ENCODE data around the gene COL23A1.
"Not testable (repeated sequence)": the region's sequence is repeated elsewhere in the genome, so short reads cannot be mapped to it uniquely, and the experiment has no call there.

The COL23A1 gene

DNA sequence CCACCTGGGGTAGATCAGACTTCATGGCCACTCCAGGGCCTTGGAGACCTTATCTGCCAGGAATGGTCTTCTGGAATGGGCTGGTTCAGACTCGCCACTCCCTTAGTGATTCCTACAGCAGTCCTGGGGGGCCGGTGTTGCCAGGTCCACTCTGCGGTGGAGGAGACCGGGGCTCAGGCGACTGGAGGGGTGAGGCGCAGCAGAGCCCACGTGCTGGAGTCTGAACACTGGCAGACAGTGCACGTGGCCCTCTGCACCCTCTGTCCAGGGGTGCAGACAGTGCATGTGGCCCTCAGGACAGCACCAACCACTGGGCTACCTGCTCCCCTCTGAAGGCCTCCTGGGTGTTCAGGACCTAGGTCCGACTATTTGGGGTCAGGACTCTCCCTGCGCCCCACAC, 262.7 kb downstream of the COL23A1 start:
- Mint-ChIP-seq H3K4me1 (ENCODE audit: low read depth in 2 of 2) (peaks cover 0 to 1% of the 10 kb centered on the region in 2 donors), H3K9me3 (no peaks in the 10 kb centered on the region), H3K36me3 (ENCODE audit: insufficient read depth) (no peaks in the 10 kb centered on the region), H3K27ac (no peak overlapping the region), H3K27me3 (peaks cover 27 to 47% of the 10 kb centered on the region in 2 donors), H3K4me3 (no peak overlapping the region)
- DNase-seq (no peak), ATAC-seq (replicated peaks) (no peak)

GRCh38 chr5:178326374-178326715, 263.8 kb downstream of the COL23A1 start:
- H3K4me3 Mint-ChIP-seq, result no peak overlapping the region
- H3K36me3 Mint-ChIP-seq (ENCODE audit: insufficient read depth), result no peaks in the 10 kb centered on the region
- ATAC-seq (replicated peaks), result no peak

DNA sequence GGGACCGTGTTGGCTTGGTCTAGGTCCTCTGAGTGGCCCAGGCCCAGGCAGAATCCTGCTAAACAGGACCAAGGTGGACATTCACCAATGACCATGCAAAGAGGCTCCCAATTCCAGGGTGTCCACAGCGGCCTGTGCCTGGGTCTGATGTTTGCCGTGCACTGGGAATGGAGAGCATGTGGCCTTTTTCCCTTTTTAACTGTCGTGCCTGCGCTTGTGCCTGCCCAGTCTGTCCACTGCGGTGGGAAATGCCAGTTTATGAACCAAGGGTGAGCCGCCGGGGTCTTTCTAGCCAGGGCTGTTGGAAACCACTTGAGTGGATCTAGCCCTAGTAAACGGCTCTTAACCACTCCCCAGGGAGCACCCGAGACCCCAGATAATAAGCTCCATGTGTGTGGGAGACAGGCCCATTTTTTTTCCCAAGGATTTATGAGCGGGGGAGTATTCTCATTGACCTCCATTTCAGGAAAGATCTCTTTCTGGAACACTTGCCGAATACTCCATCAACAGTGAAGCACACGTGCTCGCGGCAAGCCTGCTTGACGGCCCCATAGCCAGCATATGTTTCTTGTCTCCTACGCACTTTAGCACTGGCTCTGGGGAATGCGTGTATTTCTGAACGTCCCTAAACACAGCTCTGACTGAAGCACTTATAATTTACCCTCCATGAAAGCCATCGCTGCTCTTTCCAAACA, 264.4 kb downstream of the COL23A1 start:
- Mint-ChIP-seq H3K36me3 (ENCODE audit: insufficient read depth) (no peaks in the 10 kb centered on the region), H3K4me3 (no peak overlapping the region), H3K27me3 (peaks cover 33 to 47% of the 10 kb centered on the region in 2 donors), H3K9me3 (no peaks in the 10 kb centered on the region), H3K27ac (no peak overlapping the region), H3K4me1 (ENCODE audit: low read depth in 2 of 2) (peaks cover 0 to 1% of the 10 kb centered on the region in 2 donors)
- ATAC-seq (replicated peaks) (no peak), DNase-seq (no peak)

More at GRCh38 chr5:178326374-178326715, 263.8 kb downstream of the COL23A1 start:
- no peak for DNase-seq
- Mint-ChIP-seq H3K27me3 (peaks cover 27 to 47% of the 10 kb centered on the region in 2 donors), H3K9me3 (no peaks in the 10 kb centered on the region), H3K27ac (no peak overlapping the region), H3K4me1 (ENCODE audit: low read depth in 2 of 2) (peaks cover 0 to 1% of the 10 kb centered on the region in 2 donors)

GRCh38 chr5:178325311-178325678, 264.9 kb downstream of the COL23A1 start:
- no peaks in the 10 kb centered on the region for H3K9me3 Mint-ChIP-seq
- ATAC-seq (replicated peaks), result no peak

GRCh38 chr5:178324481-178325310, 265.5 kb downstream of the COL23A1 start:
- no peak overlapping the region for H3K4me3 Mint-ChIP-seq
- no peaks in the 10 kb centered on the region for H3K9me3 Mint-ChIP-seq
- ATAC-seq (replicated peaks) (no peak), DNase-seq (no peak)
- no peak overlapping the region for H3K27ac Mint-ChIP-seq
- H3K27me3 Mint-ChIP-seq, result peaks cover 36 to 47% of the 10 kb centered on the region in 2 donors
- no peaks in the 10 kb centered on the region for H3K36me3 Mint-ChIP-seq (ENCODE audit: insufficient read depth)
- H3K4me1 Mint-ChIP-seq (ENCODE audit: low read depth in 2 of 2), result no peaks in the 10 kb centered on the region

More at GRCh38 chr5:178325311-178325678, 264.9 kb downstream of the COL23A1 start:
- H3K27ac Mint-ChIP-seq, result no peak overlapping the region
- no peaks in the 10 kb centered on the region for H3K36me3 Mint-ChIP-seq (ENCODE audit: insufficient read depth)
- no peak for DNase-seq
- peaks cover 36 to 47% of the 10 kb centered on the region in 2 donors for H3K27me3 Mint-ChIP-seq
- no peaks in the 10 kb centered on the region for H3K4me1 Mint-ChIP-seq (ENCODE audit: low read depth in 2 of 2)
- H3K4me3 Mint-ChIP-seq, result no peak overlapping the region

- no peaks in the 10 kb centered on the region for H3K4me1 Mint-ChIP-seq (ENCODE audit: low read depth in 2 of 2)
- H3K27me3 Mint-ChIP-seq, result peaks cover 36 to 47% of the 10 kb centered on the region in 2 donors
- no peak for DNase-seq
- no peaks in the 10 kb centered on the region for H3K9me3 Mint-ChIP-seq
- no peak overlapping the region for H3K4me3 Mint-ChIP-seq
- no peak for ATAC-seq (replicated peaks)
- H3K27ac Mint-ChIP-seq, result no peak overlapping the region
- no peaks in the 10 kb centered on the region for H3K36me3 Mint-ChIP-seq (ENCODE audit: insufficient read depth)
Observed at GRCh38 chr5:178323961-178324360, 266.2 kb downstream of the COL23A1 start.

- H3K4me1 Mint-ChIP-seq (ENCODE audit: low read depth in 2 of 2), result no peaks in the 10 kb centered on the region
- H3K27me3 Mint-ChIP-seq, result peaks cover 36 to 47% of the 10 kb centered on the region in 2 donors
- no peak overlapping the region for H3K4me3 Mint-ChIP-seq
- no peak overlapping the region for H3K27ac Mint-ChIP-seq
- DNase-seq (no peak), ATAC-seq (replicated peaks) (no peak)
- H3K36me3 Mint-ChIP-seq (ENCODE audit: insufficient read depth), result no peaks in the 10 kb centered on the region
- no peaks in the 10 kb centered on the region for H3K9me3 Mint-ChIP-seq
Observed at GRCh38 chr5:178323541-178323865, 266.7 kb downstream of the COL23A1 start.

DNA sequence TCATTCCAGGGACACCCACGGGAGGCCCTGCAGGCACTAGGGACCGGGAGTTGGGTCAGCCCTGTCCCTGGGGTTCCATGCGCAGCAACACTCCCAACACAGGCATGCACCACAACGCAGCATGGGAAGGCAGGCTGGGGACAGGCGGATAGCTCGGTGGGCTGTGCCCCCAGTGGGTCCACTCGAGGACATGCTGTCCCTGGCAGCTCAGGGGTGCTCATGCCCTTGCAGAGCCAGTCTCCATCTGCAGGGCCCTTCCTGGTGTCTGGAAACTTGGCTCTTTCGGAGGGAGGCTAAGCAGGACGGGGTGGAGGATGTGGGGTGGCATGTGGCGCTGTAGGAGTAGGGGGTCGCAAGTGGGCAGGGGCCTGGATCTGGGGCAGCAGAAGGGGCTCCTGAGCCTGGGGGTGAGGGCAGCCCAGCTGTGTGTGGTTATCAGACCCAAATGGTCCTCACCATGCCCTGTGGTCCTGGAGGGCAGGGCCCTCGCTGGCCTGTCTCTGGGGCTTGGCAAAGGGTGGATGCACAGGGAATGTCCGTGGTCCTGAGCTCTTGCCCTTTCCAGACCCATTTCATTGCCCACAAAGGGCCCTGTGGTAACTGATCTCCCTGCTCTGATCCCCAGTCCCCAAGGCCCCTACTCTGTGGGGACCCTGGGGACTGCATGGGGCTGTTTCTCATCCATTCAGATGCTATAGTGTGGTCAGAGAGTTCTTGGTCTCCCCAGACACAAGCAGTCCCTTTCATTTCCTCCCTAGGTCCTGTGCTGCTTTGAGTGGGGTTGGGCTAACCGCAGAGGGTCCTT, 267.3 kb downstream of the COL23A1 start:
- H3K4me3 Mint-ChIP-seq, result no peak overlapping the region
- no peak for ATAC-seq (replicated peaks)
- H3K36me3 Mint-ChIP-seq (ENCODE audit: insufficient read depth), result no peaks in the 10 kb centered on the region
- H3K9me3 Mint-ChIP-seq, result no peaks in the 10 kb centered on the region
- peaks cover 36 to 43% of the 10 kb centered on the region in 2 donors for H3K27me3 Mint-ChIP-seq
- DNase-seq, result no peak
- H3K4me1 Mint-ChIP-seq (ENCODE audit: low read depth in 2 of 2), result peaks cover 0 to 1% of the 10 kb centered on the region in 2 donors
- no peak overlapping the region for H3K27ac Mint-ChIP-seq

GRCh38 chr5:178320281-178320855, 269.8 kb downstream of the COL23A1 start:
- H3K4me1 Mint-ChIP-seq (ENCODE audit: low read depth in 2 of 2), result peaks cover 0 to 1% of the 10 kb centered on the region in 2 donors
- H3K4me3 Mint-ChIP-seq, result no peak overlapping the region
- peaks cover 23% of the 10 kb centered on the region in 2 donors for H3K27me3 Mint-ChIP-seq
- H3K27ac Mint-ChIP-seq, result no peak overlapping the region
- no peaks in the 10 kb centered on the region for H3K9me3 Mint-ChIP-seq
- H3K36me3 Mint-ChIP-seq (ENCODE audit: insufficient read depth), result no peaks in the 10 kb centered on the region
- ATAC-seq (replicated peaks) (no peak), DNase-seq (no peak)

GRCh38 chr5:178319541-178320041, 270.6 kb downstream of the COL23A1 start:
- peaks cover 0 to 1% of the 10 kb centered on the region in 2 donors for H3K4me1 Mint-ChIP-seq (ENCODE audit: low read depth in 2 of 2)
- H3K27ac Mint-ChIP-seq, result no peak overlapping the region
- no peaks in the 10 kb centered on the region for H3K36me3 Mint-ChIP-seq (ENCODE audit: insufficient read depth)
- DNase-seq, result no peak
- no peak for ATAC-seq (replicated peaks)
- H3K27me3 Mint-ChIP-seq, result peaks cover 15 to 17% of the 10 kb centered on the region in 2 donors
- no peaks in the 10 kb centered on the region for H3K9me3 Mint-ChIP-seq
- H3K4me3 Mint-ChIP-seq, result no peak overlapping the region

DNA sequence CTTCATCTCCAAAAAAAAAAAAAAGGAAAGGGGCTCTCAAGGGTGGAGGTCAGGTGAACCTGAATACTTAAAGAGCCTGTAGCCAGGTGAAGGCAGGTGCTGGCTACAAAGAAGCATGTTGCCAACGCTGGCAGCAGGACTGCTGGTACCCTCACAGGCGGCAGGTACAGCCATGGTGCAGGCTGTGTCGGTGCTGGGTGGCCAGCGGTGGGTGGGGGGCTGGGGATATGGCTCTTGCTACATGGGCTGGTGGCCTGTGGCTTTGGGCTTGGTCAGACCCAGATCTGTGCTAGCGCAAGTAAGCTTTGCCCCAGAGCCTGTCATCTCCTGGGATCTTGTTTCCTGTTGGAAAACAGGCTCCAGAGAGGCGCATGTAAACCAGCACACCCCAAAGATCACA, 271.3 kb downstream of the COL23A1 start:
- no peak for DNase-seq
- ATAC-seq (replicated peaks), result no peak
- H3K4me1 Mint-ChIP-seq (ENCODE audit: low read depth in 2 of 2), result peaks cover 0 to 1% of the 10 kb centered on the region in 2 donors
- no peak overlapping the region for H3K4me3 Mint-ChIP-seq
- H3K27ac Mint-ChIP-seq, result no peak overlapping the region
- H3K9me3 Mint-ChIP-seq, result no peaks in the 10 kb centered on the region
- no peaks in the 10 kb centered on the region for H3K36me3 Mint-ChIP-seq (ENCODE audit: insufficient read depth)
- H3K27me3 Mint-ChIP-seq, result peaks cover 14 to 21% of the 10 kb centered on the region in 2 donors

DNA sequence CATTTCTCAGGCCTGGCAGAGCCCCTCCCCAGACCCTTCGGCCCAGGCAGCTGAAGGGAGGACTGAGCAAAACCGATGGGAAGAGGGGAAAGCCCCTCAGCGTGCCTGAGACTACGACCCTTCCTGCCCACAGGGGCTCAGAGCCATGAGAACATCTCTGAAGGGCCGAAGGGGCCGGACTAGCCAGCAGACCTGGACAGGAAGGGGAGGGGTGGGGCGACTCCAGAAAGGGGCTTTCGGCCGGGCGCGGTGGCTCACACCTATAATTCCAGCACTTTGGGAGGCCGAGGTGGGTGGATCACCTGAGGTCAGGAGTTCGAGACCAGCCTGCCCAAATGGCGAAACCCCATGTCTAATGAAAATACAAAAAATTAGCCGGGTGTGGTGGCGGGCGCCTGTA, 271.8 kb downstream of the COL23A1 start:
- Mint-ChIP-seq H3K36me3 (ENCODE audit: insufficient read depth) (no peaks in the 10 kb centered on the region), H3K4me3 (no peak overlapping the region), H3K27me3 (peaks cover 13 to 22% of the 10 kb centered on the region in 2 donors), H3K9me3 (no peaks in the 10 kb centered on the region), H3K27ac (no peak overlapping the region), H3K4me1 (ENCODE audit: low read depth in 2 of 2) (peaks cover 0 to 1% of the 10 kb centered on the region in 2 donors)
- DNase-seq, result no peak
- ATAC-seq (replicated peaks), result no peak

DNA sequence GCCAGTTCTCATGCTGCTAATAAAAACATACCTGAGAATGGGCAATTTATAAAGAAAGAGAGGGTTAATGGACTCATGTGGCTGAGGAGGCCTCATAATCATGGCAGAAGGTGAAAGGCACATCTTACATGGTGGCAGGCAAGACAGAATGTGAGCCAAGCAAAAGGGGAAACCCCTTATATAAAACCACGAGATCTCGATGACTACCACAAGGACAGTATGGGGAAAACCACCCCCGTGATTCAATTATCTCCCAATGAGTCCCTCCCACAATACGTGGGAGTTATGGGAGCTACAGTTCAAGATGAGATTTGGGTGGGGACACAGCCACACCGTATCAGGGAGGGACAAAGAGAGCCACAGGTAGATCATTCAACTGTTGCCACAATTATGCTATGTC, 272.5 kb downstream of the COL23A1 start:
- ATAC-seq (replicated peaks); H3K36me3 Mint-ChIP-seq (ENCODE audit: insufficient read depth); H3K9me3 Mint-ChIP-seq; H3K4me3 Mint-ChIP-seq; H3K4me1 Mint-ChIP-seq (ENCODE audit: low read depth in 2 of 2); DNase-seq; H3K27ac Mint-ChIP-seq: not testable (repeated sequence)
- peaks cover 13 to 22% of the 10 kb centered on the region in 2 donors for H3K27me3 Mint-ChIP-seq

Measured in effector memory CD8-positive, alpha-beta T cell (primary cell).